NT2/D1 (cell line): ENCODE data around the gene FOXN4.

Experiments
- DNase-seq: peaks from one replicate; pipeline ENCODE4 v3.0.0-alpha.2; 2011; ENCODE audit warnings: low read depth, low spot score
- H3K27me3 ChIP-seq: 2 replicates; pipeline ENCODE4 v1.6.0; 2011; ENCODE audit warnings: mild to moderate bottlenecking; ENCODE audit not compliant: insufficient read length, insufficient read depth
- H3K36me3 ChIP-seq: 2 replicates; pipeline ENCODE4 v1.6.1; 2011; ENCODE audit warnings: mild to moderate bottlenecking, low read length, mixed read lengths; ENCODE audit not compliant: insufficient read depth, insufficient read length
- H3K4me1 ChIP-seq: 2 replicates; pipeline ENCODE4 v1.5.1; 2011; ENCODE audit not compliant: insufficient read depth, insufficient read length
- H3K4me3 ChIP-seq: 2 replicates; pipeline ENCODE4 v1.5.1; 2011; ENCODE audit warnings: low read depth; ENCODE audit not compliant: insufficient read length
- H3K9ac ChIP-seq: 2 replicates; pipeline ENCODE4 v1.6.0; 2011; ENCODE audit warnings: low read depth; ENCODE audit not compliant: insufficient read length
- H3K9me3 ChIP-seq: 2 replicates; pipeline ENCODE4 v1.5.1; 2011; ENCODE audit warnings: mild to moderate bottlenecking, low read length; ENCODE audit not compliant: insufficient read depth
- SUZ12 ChIP-seq: IDR thresholded peaks from 2 replicates; pipeline ENCODE4 v1.6.1; 2011; ENCODE audit not compliant: insufficient read length, insufficient read depth; ENCODE audit errors: extremely low read depth
- YY1 ChIP-seq: IDR thresholded peaks from 2 replicates; pipeline ENCODE4 v1.6.1; 2011; ENCODE audit not compliant: insufficient read length, insufficient read depth
- ZNF274 ChIP-seq: IDR thresholded peaks from 2 replicates; pipeline ENCODE4 v1.6.1; 2011; ENCODE audit warnings: mild to moderate bottlenecking, low read depth, low read length

Gene FOXN4

GRCh38 chr12:109304485-109304884, 4.6 kb downstream of the FOXN4 start:
- no peak overlapping the region for H3K9ac ChIP-seq
- H3K4me3 ChIP-seq: no peak overlapping the region
- no peak for DNase-seq
- no peak for TF ChIP-seq YY1
- TF ChIP-seq SUZ12: no peak
- no peak for TF ChIP-seq ZNF274
- no peaks in the 10 kb centered on the region for H3K36me3 ChIP-seq
- peaks cover 6% of the 10 kb centered on the region for H3K4me1 ChIP-seq
- no peaks in the 10 kb centered on the region for H3K9me3 ChIP-seq
- H3K27me3 ChIP-seq: peaks cover 28% of the 10 kb centered on the region

GRCh38 chr12:109302770-109303169, 6.3 kb downstream of the FOXN4 start:
- H3K36me3 ChIP-seq: no peaks in the 10 kb centered on the region
- H3K9ac ChIP-seq: no peak overlapping the region
- TF ChIP-seq SUZ12 (no peak), ZNF274 (no peak), YY1 (no peak)
- peaks cover 6% of the 10 kb centered on the region for H3K4me1 ChIP-seq
- H3K4me3 ChIP-seq: no peak overlapping the region
- DNase-seq: no peak
- H3K9me3 ChIP-seq: no peaks in the 10 kb centered on the region
- peaks cover 17% of the 10 kb centered on the region for H3K27me3 ChIP-seq

- TF ChIP-seq YY1 (no peak), SUZ12 (no peak), ZNF274 (no peak)
- H3K9ac ChIP-seq: no peak overlapping the region
- H3K4me3 ChIP-seq: no peak overlapping the region
- H3K9me3 ChIP-seq: no peaks in the 10 kb centered on the region
- peaks cover 6% of the 10 kb centered on the region for H3K4me1 ChIP-seq
- no peaks in the 10 kb centered on the region for H3K36me3 ChIP-seq
- H3K27me3 ChIP-seq: peaks cover 13% of the 10 kb centered on the region
- no peak for DNase-seq
Measured at GRCh38 chr12:109302358-109302757, 6.7 kb downstream of the FOXN4 start.

GRCh38 chr12:109301643-109302168, 7.4 kb downstream of the FOXN4 start:
- H3K4me3 ChIP-seq: no peak overlapping the region
- TF ChIP-seq ZNF274 (no peak), SUZ12 (no peak), YY1 (no peak)
- no peak for DNase-seq

GRCh38 chr12:109299849-109300248, 9.2 kb downstream of the FOXN4 start:
- Histone ChIP-seq H3K36me3 (no peaks in the 10 kb centered on the region), H3K4me3 (no peak overlapping the region), H3K9ac (no peak overlapping the region), H3K27me3 (no peaks in the 10 kb centered on the region), H3K4me1 (peaks cover 2% of the 10 kb centered on the region), H3K9me3 (no peaks in the 10 kb centered on the region)
- TF ChIP-seq ZNF274 (no peak), YY1 (no peak), SUZ12 (no peak)
- DNase-seq: no peak

More at GRCh38 chr12:109301643-109302168, 7.4 kb downstream of the FOXN4 start:
- peaks cover 6% of the 10 kb centered on the region for H3K27me3 ChIP-seq
- H3K36me3 ChIP-seq: no peaks in the 10 kb centered on the region
- H3K9ac ChIP-seq: no peak overlapping the region
- H3K4me1 ChIP-seq: peaks cover 6% of the 10 kb centered on the region
- H3K9me3 ChIP-seq: no peaks in the 10 kb centered on the region

GRCh38 chr12:109296431-109296830, 12.7 kb downstream of the FOXN4 start:
- Histone ChIP-seq H3K9ac (no peak overlapping the region), H3K27me3 (no peaks in the 10 kb centered on the region), H3K9me3 (no peaks in the 10 kb centered on the region), H3K4me3 (no peak overlapping the region), H3K4me1 (no peaks in the 10 kb centered on the region), H3K36me3 (no peaks in the 10 kb centered on the region)
- TF ChIP-seq ZNF274: no peak
- TF ChIP-seq SUZ12: no peak
- no peak for TF ChIP-seq YY1
- DNase-seq: no peak

GRCh38 chr12:109295764-109296425, 13.2 kb downstream of the FOXN4 start:
- no peak for TF ChIP-seq SUZ12
- Histone ChIP-seq H3K9ac (no peak overlapping the region), H3K4me1 (peaks cover 4% of the 10 kb centered on the region), H3K4me3 (no peak overlapping the region), H3K27me3 (no peaks in the 10 kb centered on the region), H3K9me3 (no peaks in the 10 kb centered on the region), H3K36me3 (no peaks in the 10 kb centered on the region)
- no peak for DNase-seq
